Renal cortex interstitium (tissue), 11 donors: ENCODE results near the gene DDX39A. TPM values are rescaled to one million over a fixed set of nuclear protein-coding genes. Genes with fewer than 3 reads are reported as not detected.
"Not testable (repeated sequence)": the region's sequence is repeated elsewhere in the genome, so short reads cannot be mapped to it uniquely, and the experiment has no call there.

Source experiments
- DNase-seq, 11 donors: peaks; one replicate each; pipeline ENCODE4 v3.0.0-alpha.2; 2013; ENCODE audit warnings: low read depth in 9 of 11, low spot score in 4 of 11; ENCODE audit errors: extremely low read depth in 1 of 11
- polyA plus RNA-seq, 3 donors: library from polyadenylated mRNA; unstranded; fragments of 120-200 nt; gene quantifications; one replicate each; pipeline ENCODE4 v1.2.1, GENCODE V29; 2013; ENCODE audit not compliant: insufficient read length in 3 of 3

DDX39A gene
- polyA plus RNA-seq, 3 donors: 49.4 to 63.4 (median 62.7) TPM

DNA sequence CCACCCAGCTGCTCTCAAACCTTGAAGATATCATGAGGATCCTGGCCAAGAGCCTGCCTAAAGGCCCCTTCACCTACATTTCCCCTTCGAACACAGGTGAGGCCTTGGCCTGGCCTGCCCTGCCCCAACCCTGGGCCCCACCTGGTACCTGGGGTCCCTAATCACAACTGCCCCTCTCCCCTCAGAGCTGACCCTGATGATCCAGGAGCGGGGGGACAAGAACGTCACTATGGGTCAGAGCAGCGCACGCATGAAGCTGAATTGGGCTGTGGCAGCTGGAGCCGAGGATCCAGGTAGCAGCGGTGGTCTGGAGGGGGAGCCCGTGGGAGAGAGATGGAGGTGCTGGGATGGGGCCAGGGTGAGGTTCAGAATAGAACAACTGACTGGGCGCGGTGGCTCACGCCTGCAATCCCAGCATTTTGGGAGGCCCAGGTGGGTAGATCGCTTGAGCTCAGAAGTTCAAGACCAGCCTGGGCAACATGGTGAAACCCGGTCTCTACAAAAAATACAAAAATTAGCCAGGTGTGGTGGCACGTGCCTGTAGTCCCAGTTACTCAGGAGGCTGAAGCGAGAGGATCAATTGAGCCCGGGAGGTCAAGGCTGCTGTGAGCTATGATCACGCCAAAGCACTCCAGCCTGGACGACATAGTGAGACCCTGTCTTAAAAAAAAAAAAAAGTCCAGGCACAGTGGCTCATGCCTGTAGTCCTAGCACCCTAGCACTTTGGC is 17.5 kb downstream of the DDX39A start:
- DNase-seq: no peak

DNA sequence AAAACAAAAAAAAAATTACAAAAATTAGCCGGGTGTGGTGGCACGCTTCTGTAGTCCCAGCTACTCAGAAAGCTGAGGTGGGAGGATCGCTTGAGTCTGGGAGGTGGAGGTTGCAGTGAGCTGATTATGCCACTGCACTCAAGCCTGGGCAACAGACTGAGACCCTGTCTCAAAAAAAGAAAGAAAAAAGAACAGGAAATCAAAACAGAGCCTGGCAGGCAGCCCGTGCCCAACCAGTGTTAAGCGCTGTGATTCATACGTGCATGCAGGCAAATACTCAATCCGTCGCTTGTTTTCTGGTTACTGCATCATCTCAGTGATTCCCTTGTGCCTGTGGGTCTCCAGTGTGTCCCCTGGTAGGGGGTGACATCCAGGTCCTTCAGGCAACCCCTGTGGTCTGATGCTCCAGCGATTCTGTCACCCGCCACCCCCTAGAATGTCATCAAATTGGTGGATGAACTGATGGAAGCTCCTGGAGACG is 18.1 kb downstream of the DDX39A start:
- DNase-seq: no peak

DNA sequence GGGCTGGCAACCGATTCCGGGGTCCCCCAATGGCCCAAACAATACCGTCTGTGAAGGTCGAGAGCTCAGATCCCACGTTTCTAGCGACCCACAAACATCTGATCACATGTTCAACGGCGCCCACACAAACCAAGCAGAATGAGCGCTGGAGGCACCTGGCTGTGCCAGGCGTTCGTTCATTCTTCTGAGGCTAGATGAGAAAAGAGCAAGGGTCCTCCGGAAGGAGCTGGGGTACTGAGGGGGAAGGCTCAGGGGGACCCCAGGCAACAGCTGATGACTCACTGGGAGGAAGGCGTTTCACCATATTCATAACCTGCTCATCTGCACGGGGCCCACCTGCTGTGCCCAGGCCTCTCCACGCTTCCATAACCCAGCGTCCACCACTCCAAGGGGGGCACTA is 22.0 kb downstream of the DDX39A start:
- DNase-seq: not testable (repeated sequence)

DNA sequence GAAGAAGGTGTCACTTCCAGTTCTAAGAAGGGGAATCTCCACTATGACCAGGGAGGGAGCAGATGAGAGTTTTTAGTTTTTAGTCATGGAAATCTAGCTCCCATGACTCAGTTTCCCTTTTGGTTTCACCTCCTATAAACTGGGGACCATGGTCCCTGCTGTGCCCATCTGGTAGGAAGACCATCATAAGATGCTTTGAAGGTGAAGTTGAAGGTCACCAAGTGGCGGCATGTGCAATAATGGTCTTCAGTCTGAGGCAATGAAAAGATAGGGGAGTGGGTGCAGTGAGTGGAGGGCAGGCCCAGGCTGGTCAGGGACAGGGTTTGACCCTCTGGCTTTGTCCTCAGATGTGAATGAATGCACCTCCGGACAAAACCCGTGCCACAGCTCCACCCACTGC is 22.4 kb downstream of the DDX39A start:
- DNase-seq: not testable (repeated sequence)

DNA sequence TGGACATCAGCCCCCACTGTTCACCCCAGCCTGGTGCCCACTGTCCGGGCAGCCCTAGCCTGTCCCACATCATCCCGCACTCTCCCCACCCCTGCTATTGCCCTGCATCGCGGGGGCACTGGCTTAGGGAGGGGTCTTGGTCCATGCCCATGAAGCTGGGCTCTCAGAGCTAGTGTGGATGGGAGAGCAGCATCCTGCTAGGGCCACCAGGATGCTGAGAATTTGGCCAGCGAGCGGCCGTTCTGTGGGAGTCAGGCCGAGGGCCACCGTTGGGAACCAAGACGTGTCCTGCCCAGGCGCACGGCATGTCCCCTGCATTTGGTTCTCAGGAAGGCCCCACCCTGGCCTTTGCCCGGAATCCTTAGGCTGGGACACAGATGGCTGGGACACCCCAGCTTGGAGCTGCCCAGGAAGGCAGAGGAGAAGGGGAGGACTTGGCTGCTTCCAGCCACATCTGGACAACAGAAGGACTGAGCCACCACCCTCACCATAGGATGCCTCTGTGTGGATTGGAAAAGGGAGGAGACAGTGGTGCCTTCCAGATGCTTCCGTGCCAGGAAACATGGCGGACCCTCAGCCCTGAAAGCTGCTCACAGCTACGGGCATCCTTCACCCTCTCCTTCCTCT is 23.3 kb downstream of the DDX39A start:
- DNase-seq: no peak

DNA sequence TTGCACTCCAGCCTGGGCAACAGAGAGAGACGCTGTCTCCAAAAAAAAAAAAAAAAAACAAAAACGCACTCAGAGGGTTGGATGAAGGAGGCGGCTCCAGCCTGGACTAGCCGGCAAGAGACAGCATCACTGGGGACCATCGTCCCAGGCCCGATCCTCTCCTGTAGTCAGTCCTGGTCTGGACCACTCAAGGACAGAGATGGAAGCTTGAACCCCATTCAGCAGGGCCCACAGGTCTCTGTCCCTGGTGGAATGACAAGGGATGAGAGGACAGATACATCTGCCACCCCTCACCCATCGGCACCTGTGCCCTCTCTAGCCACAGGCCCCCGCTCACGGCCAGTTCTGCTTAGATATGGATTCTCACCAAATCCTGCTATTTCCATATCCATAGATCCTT is 23.9 kb downstream of the DDX39A start:
- no peak for DNase-seq

DNA sequence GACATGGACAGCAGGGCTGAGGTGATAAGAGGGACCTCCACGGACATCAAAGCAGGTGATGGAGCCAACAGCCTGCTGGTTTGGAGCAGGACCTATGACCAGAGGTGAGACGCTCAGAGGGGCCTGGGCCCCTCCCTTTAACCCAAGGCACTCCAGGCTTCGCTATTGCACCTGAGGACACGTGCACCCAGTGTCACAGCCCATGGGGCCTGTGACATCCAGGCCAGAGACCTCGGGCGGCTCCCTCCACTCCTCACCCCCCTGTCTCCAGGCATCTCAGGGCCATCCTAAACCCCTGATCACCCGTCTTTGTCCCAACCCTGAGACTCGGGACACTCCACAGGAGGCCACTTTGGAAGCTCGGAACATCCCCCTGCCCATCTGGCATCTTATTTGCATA is 25.0 kb downstream of the DDX39A start:
- no peak for DNase-seq

DNA sequence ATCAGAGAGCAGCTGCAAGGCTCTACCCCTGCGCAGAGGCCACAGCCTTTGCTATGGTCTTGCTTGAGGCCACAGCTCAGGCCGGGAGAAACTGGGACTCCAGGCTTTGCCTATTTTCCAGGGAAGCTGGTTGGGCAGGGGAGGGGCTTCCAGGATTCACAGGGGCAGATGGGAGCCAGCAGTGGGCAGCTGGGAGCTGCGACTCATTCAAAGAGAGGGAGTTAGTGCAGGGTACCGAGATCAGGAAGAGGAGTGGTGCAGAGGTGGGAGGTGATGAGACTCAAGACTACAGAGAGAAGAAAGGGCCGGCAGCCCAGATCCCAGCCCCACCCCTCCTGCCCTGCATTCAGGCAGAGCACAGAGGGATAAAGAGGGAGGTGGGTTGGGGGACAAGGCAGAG is 25.8 kb downstream of the DDX39A start:
- DNase-seq: no peak

DNA sequence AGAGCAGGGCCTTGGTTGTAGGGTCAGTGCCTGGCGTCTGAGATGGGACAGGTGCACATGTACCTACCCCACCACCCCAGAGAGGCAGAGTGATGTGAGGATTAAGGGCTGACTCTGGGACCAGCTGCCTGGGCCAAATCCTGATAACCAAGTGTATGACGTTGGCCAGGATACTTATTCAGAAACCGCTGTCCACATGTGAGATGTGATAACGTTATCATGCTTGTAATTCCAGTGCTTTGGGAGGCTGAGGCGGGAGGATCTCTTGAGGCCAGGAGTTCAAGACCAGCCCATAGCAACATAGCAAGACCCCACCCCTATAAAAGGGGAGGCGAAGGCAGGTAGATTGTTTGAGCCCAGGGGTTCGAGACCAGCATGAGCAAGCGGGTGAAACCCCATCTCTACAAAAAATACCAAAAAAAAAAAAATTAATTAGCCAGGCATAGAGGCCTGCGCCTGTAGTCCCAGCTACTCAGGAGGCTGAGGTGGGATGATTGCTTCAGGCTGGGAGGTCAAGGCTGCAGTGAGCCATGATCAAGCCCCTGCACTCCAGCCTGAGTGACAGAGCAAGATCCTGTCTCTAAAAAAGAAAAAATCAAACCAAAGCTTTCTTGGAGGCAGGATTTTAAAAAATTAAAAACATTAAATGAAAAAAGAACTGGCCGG is 27.9 kb downstream of the DDX39A start:
- no peak for DNase-seq

DNA sequence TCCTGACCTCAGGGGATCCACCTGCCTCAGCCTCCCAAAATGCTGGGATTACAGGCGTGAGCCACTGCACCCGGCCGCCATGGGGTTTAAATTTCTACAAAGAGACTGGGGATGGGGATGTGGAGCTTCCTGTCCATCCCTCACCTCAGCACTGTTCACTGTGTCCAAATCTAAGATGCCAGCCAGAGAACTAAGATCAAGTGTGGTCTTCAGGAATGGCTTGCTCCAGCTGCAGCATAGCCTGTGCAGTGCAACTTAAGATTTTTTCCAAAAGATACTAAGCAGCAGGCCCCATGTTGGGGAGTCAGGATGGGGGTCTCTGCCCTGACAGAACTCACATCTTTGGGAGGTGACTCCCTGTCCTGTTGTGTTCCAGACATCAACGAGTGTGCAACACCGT is 28.6 kb downstream of the DDX39A start:
- no peak for DNase-seq

DNA sequence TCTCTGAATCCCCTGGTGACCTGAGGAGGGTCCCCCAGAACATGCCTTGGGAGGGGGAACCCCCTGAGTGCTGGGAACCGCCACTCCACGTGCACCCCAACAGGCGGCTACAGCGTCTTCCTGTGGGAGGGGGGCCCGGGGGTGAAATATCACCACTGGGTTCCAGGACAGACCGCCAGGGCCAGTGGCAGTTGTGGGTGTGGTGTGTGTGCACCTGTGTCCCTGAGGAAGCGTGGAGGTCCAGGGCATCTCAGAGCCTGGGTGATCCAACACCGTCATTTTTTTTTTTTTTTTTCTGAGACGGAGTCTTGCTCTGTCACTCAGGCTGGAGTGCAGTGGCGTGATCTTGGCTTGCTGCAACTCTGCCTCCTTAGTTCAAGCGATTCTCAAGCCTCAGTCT is 33.6 kb downstream of the DDX39A start:
- no peak for DNase-seq

DNA sequence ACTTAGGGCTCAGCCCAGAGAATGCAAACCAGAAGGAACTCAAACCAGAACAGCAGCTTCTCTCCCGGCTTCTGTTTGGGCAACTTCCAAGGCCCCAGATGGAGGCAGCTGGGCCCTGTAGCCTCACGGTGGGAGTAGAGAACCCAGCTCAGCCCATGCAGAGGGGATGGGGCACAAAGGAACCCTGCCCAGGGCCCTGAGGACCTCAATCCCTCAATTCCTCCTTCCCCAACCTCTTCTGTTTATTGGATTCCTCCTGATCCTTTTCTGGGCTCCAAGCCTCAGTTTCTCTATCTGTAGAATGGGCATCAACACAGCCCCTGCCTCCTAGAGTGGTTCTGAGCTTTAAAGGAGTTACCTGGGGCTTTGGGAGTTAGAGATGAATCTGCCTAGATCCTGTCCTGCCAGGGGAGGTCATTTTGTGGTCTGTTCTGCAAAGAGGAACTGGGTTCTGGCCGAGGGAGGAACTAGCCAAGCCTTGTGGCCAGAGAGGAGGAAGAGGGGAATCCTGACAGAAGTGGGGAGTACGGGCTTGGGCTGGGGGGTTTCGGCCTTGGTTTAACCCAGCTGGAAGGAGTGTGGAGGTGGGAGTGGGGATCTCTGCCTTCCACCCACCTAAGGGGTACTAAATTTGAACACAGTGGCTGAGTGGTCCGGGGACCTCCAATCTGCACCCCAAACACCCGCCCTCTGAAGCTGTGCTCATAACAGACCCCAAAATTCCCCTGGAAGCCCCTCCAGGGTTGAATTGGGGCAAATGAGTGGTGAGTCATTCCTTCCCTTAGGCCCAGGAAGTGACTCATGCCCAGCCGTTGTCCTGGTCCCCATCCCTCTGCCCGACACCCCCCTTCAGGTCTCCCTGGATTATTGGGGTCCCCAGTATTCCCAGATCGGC is 35.2 kb downstream of the DDX39A start:
- no peak for DNase-seq

DNA sequence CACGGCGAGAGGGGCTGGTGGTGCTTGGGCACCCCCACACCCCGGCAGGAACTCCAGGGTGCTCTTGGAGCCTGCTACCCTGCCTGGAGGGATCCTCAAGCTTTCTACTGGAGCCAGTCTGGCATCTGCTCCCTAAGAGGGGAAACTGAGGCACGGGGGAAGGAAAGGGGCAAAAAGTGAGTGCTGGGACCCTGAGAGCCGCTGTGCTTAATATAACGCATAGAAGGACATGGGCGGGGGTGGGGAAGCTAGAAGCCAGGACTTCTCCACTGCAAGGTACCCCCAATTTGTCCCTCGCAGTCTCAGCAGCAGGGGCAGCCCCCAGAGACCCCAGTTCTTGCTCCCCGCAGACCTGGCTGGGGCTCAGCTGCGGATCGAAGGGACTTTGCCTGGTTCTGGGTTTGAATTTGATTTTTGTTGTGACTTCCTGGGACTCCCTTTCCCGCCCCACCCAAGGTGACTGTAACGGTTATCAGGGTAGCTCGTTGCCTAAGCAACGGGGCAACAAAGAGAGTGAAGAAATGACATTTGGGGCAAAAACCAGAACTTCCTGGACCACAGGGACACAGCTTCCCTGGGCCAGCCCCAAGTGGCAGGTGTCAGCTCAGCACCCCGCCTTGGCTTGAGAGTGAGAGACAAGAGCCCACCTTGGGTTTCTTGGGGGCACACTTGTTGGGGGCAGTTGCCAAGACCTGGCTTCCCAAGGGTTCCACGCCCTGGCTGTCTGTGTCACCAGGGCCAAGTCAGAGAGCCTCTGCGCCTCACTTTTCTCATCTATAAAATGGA is 37.3 kb downstream of the DDX39A start:
- DNase-seq: no peak

DNA sequence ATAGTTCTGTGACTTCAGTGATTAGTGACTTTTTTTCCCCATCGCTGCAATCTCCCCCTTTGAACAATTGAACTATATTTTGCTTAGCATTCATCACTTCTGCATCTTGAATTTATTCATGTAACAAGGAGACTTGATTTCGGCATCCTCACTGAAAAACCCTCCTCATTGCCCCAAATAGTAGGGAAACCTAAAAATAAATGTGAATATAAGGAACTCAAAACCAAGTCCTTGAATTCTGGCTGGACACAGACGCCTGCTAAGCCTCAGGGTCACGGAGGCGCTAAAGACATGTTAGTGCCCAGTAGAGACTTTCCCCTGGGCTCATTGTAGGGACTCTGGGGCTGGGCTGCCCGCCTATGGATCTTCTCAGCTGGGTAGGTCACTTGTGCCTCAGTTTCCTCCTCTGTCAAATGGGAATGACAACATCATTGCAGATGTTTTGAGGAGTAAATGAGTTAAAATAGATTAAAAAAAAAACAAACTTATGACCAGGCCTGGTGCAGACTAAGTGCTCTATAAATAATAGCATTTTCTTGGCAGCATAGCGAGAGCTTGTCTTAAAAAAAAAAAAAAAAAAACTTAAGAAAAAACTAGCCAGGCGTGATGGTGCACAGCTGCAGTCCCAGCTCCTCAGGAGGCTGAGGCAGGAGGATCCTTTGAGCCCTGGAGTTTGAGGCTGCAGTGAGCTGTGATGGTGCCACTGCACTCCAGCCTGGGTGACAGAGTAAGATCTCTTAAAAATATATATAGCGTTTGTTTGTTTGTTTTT is 39.7 kb downstream of the DDX39A start:
- no peak for DNase-seq

DNA sequence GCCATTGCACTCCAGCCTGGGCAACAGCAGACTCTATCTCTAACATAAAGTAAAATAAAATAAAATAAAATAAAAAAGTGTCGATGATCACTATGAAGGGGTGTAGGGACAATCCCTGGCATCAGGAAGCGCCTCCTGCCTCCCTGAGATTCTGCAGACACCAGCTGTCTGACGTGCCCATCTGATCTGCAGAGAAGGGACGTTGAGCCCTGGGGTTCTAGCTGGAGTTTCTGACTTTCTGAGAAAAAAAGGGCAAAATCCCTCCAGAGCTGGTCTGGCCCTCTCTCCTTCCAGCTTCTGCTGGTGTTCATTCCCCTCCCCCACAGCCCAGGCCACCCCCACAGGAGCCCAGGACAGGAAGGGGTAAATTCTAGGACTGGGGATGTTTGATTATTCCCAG is 40.3 kb downstream of the DDX39A start:
- no peak for DNase-seq

DNA sequence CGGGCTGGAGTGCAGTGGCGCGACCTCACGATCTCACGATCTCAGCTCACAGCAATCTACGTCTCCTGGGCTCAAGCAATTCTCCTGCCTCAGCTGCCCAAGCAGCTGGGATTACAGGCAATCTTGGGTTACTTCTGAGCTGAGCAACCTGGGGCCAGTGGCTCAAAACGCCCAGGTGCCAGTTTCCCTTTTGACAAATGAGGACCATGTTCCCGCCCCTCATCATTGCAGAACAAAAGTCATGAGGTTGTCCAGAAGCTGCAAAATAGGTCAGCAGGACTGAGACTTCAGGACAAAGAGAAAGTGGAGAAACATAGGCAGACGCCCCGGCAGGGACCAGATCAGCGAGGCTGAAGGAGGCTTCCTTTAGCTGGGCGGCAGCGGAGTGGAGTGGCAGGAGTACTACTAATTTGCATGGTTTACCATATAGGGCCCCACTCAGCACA is 41.2 kb downstream of the DDX39A start:
- no peak for DNase-seq

DNA sequence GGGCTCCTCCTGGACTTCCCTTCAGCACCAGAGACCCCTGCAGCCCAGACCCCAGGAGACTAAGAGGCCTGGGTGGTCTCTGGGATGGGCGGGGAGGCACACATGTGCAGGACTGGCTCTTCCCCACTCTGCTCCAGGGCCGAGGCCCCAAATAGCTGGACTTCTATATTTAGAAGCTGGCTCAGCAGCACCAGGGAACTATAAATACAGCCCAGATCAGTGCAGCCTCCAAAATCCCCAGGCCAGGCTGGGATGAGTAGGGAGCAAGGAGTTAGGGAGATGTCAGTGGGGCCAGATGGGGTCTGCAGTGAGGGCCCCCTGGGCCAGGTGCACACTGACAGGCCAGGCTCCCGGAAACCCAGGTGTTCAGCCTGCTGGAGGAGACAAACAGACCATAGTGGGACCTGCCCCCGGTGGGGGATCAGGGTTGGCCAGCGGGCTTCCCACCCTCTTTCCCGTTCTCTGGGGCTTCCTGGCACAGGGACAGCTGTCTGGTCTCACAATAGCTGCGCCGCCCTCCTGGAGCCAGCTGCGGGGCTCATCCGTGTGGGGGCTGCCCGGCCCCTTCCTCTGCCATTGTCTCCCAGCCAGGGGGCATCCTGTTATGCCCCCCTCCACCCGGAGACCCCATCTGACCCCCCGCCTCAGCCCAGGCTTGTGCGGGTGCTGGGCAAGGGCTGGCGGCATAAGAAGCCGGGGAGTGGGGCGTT is 43.4 kb downstream of the DDX39A start:
- no peak for DNase-seq
